ENCODE data around the gene PRRC2B. TPM values are rescaled to one million over a fixed set of nuclear protein-coding genes. Genes with fewer than 3 reads are reported as not detected.

Gene PRRC2B
- total and polyA plus RNA-seq, 2 of the 13 experiments (the other 11 are each of a cell fraction or from before 2014, with no cell fraction given): 20.8 to 37.4 TPM

- TF ChIP-seq ZBTB39 (CRISPR knock-in tag; IDR thresholded peaks at IDR 0.05) (no peak), SAFB2 (CRISPR knock-in tag; IDR thresholded peaks at IDR 0.05; ENCODE audit: borderline replicate concordance, low read depth) (no peak), SAP130 (CRISPR knock-in tag; IDR thresholded peaks at IDR 0.05; ENCODE audit: low read depth) (peak; percentile 31; the same call in 1 of the 2 replicates), FLYWCH1 (CRISPR knock-in tag; IDR thresholded peaks at IDR 0.05) (no peak), ZNF678 (CRISPR knock-in tag; IDR thresholded peaks at IDR 0.05) (0 out of 2 replicates have a peak, but pooled peaks have one; percentile 41), CAMTA2 (CRISPR knock-in tag; IDR thresholded peaks at IDR 0.05; ENCODE audit: borderline replicate concordance) (no peak), ZNF746 (CRISPR knock-in tag; IDR thresholded peaks at IDR 0.05) (no peak), SMARCE1 (IDR thresholded peaks at IDR 0.05; ENCODE audit: borderline replicate concordance) (no peak), ZBTB40 (IDR thresholded peaks at IDR 0.05) (no peak), ZBTB40 (CRISPR knock-in tag; IDR thresholded peaks at IDR 0.05) (0 out of 2 replicates have a peak, but pooled peaks have one; percentile 49), SYNCRIP (IDR thresholded peaks at IDR 0.05; ENCODE audit: insufficient read depth, low read depth, low read length) (no peak), CENPX (CRISPR knock-in tag; IDR thresholded peaks at IDR 0.05) (no peak), SNAPC2 (CRISPR knock-in tag; IDR thresholded peaks at IDR 0.05) (no peak), HDAC1 (CRISPR knock-in tag; IDR thresholded peaks at IDR 0.05) (peak; percentile 40), FOXM1 (CRISPR knock-in tag; IDR thresholded peaks at IDR 0.05) (no peak), KDM3A (CRISPR knock-in tag; IDR thresholded peaks at IDR 0.05; ENCODE audit: low read depth) (no peak), PHF21A (CRISPR knock-in tag; IDR thresholded peaks at IDR 0.05) (no peak)
Measured at GRCh38 chr9:131395157-131396098, 1.5 kb downstream of the PRRC2B start (continued).
